Adrenal gland (tissue), 12 donors: ENCODE measurements around the gene ZKSCAN1. TPM values are rescaled to one million over a fixed set of nuclear protein-coding genes. Genes with fewer than 3 reads are reported as not detected.

ENCODE experiments used
- DNase-seq, 7 donors: peaks; one replicate each; pipeline ENCODE4 v3.0.0-alpha.2; 2019 to 2020
- H3K27ac ChIP-seq, 5 donors: fragments of 200-600 bp; sonication (generic) in 4 of 5; 1 replicate in 3 of 5; 2 replicates in 2 of 5; pipeline versions ENCODE4 v1.5.1 to v1.8.0; 2016 to 2020; ENCODE audit warnings: mild to moderate bottlenecking in 1 of 5
- H3K27me3 ChIP-seq: fragments of 200-600 bp; 2 replicates; pipeline ENCODE4 v1.8.0; 2021
- H3K36me3 ChIP-seq, 2 donors: fragments of 200-600 bp; replicated peaks in 1 of 2; 1 replicate in 1 of 2; 2 replicates in 1 of 2; pipeline versions ENCODE4 v1.5.1 to v1.8.0; 2018 to 2022
- H3K4me1 ChIP-seq, 2 donors: fragments of 200-600 bp; replicated peaks in 1 of 2; 1 replicate in 1 of 2; 2 replicates in 1 of 2; pipeline versions ENCODE4 v1.5.1 to v1.8.0; 2018 to 2021
- H3K4me3 ChIP-seq, 4 donors: fragments of 200-600 bp; sonication (generic) in 3 of 4; one replicate each; pipeline ENCODE4 v1.5.1; 2016 to 2018
- H3K9me3 ChIP-seq, 3 donors: fragments of 200-600 bp; sonication (generic) in 1 of 3; replicated peaks in 1 of 3; 1 replicate in 2 of 3; 2 replicates in 1 of 3; pipeline versions ENCODE4 v1.5.1 to v1.8.0; 2016 to 2021
- CTCF ChIP-seq, 6 experiments: fragments of 450-650 bp in 4 of 6; fragments of 200-600 bp in 2 of 6; sonication (generic) in 1 of 6; IDR thresholded peaks; 1 replicate in 5 of 6; 2 replicates in 1 of 6; pipeline versions ENCODE4 v1.5.1 to v1.8.0; 2016 to 2021; ENCODE audit warnings: antibody characterized with exemption in 6 of 6, mild to moderate bottlenecking in 2 of 6, moderate library complexity in 1 of 6
- POLR2A ChIP-seq, 2 donors: fragments of 450-650 bp; IDR thresholded peaks; one replicate each; pipeline ENCODE4 v1.6.1; 2017; ENCODE audit warnings: antibody characterized with exemption in 2 of 2, mild to moderate bottlenecking in 2 of 2, moderate library complexity in 1 of 2
- WGBS, 4 donors: extraction: QIAGEN DNeasy Blood & Tissue Kit in 2 of 4; methylation state at CpG; one replicate each; pipeline versions ENCODE4 v1.1.5 to v1.1.7; 2013 to 2017; 5-methylcytosine and 5-hydroxymethylcytosine counted together
- intact Hi-C, 2 donors: fragments of 100-400 bp; cut with DNase I; formaldehyde crosslinking; loops; one replicate each; pipeline versions ENCODE4 v1.14.1 to v1.15.0; 2022 to 2023
- polyA plus RNA-seq, 3 donors: library from polyadenylated mRNA; stranded (reverse); fragments of 200-250 nt in 2 of 3; fragments of 350-450 nt in 1 of 3; fragmentation: Illumina TruSeq in 1 of 3; extraction: RNeasy Lipid Tissue Mini Kit (QIAGEN cat#74804) in 1 of 3; gene quantifications; one replicate each; pipeline ENCODE4 v1.2.3, GENCODE V29; 2013 to 2014
- total RNA-seq, 9 donors: library from RNA; depleted of rRNA in 4 of 9; stranded (reverse); fragments of >200 nt in 4 of 9; fragments of 120-200 nt in 1 of 9; fragmentation: NEBNext Ultra II Directional in 1 of 9; extraction: Animal tissue kit (Norgen Biotek cat#: 25700) in 1 of 9; gene quantifications; one replicate each; pipeline versions ENCODE4 v1.1.0 to v1.2.4, GENCODE V29; 2013 to 2023
- donor health status: healthy with polysubstance abuse.
- donor health status: Bipolar disorder and iron deficiency.
- donor health status: DM: yes; HTN: yes; CAD: no.
- donor health status: DM: no; HTN: no; CAD: no.
- donor health status: DM: no; HTN: no; CAD: no.
- donor health status: DM: yes; HTN: yes; CAD: no.

ZKSCAN1 gene
- total and polyA plus RNA-seq, 12 donors = 20.3 to 134 (median 48.9) TPM

DNA sequence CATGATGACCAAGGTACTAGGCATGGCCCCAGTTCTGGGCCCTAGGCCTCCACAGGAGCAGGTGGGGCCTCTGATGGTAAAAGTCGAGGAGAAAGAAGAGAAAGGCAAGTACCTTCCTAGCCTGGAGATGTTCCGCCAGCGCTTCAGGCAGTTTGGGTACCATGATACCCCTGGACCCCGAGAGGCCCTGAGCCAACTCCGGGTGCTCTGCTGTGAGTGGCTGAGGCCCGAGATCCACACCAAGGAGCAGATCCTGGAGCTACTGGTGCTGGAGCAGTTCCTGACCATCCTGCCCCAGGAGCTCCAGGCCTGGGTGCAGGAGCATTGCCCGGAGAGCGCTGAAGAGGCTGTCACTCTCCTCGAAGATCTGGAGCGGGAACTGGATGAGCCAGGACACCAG, 41.6 kb downstream of the ZKSCAN1 start:
- WGBS, 4 donors = 89 to 93% (median 91%) methylated on average over 7 to 10 of the region's 10 CpGs
- H3K27ac ChIP-seq = no peak overlapping the region
- H3K4me3 ChIP-seq = no peak overlapping the region
- no peaks in the 10 kb centered on the region for H3K27me3 ChIP-seq
- DNase-seq = no peak
- intact Hi-C loops = loop anchor here in 1 of 2 donors (10.0 kb wide), 1 partner anchor 62 kb away; no protein-coding TSS in a partner anchor
- peaks cover 0 to 39% of the 10 kb centered on the region in 2 donors for H3K36me3 ChIP-seq
- no peaks in the 10 kb centered on the region for H3K4me1 ChIP-seq
- H3K9me3 ChIP-seq = no peaks in the 10 kb centered on the region
- TF ChIP-seq POLR2A (IDR thresholded peaks at IDR 0.05) (no peak), CTCF (IDR thresholded peaks at IDR 0.05) (no peak)

DNA sequence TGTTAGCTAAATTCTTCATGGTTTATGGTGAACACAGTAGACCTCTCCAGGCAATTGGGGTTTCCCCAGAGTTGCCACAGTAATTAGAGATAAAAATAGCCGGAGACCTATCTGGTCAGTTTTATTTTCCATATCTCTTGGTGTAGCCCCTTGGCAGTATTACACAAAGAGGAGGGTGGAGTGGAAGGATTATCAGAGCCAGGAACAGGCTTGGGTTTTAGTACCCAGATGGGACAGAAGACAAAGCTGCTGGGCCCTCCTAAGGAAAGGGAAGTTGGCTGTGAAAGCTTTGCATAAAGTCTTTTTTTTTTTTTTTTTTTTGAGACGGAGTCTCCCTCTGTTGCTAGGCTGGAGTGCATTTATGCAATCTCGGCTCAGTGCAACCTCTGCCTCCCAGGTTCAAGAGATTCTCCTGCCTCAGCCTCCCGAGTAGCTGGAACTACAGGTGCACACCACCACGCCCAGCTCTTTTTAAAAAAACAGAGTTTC, 43.9 kb downstream of the ZKSCAN1 start:
- intact Hi-C loops = loop anchor here in 1 of 2 donors (10.0 kb wide), 1 partner anchor 64 kb away; no protein-coding TSS in a partner anchor
- 87 to 90% (median 88%) methylated on average over 5 of the region's 5 CpGs for WGBS, 4 donors
- Histone ChIP-seq H3K4me1 (no peaks in the 10 kb centered on the region), H3K27ac (no peak overlapping the region), H3K4me3 (no peak overlapping the region), H3K27me3 (no peaks in the 10 kb centered on the region), H3K9me3 (no peaks in the 10 kb centered on the region), H3K36me3 (peaks cover 0 to 57% of the 10 kb centered on the region in 2 donors)
- TF ChIP-seq POLR2A (IDR thresholded peaks at IDR 0.05) (no peak), CTCF (IDR thresholded peaks at IDR 0.05) (no peak)
- no peak for DNase-seq

GRCh38 chr7:100061518-100062193, 46.3 kb downstream of the ZKSCAN1 start:
- intact Hi-C loops = no loop called here
- no peak overlapping the region for H3K27ac ChIP-seq
- no peak overlapping the region for H3K4me3 ChIP-seq
- TF ChIP-seq POLR2A (IDR thresholded peaks at IDR 0.05) (no peak), CTCF (IDR thresholded peaks at IDR 0.05) (no peak)
- DNase-seq = no peak
- H3K36me3 ChIP-seq = peaks cover 0 to 62% of the 10 kb centered on the region in 2 donors
- H3K4me1 ChIP-seq = peaks cover 6 to 16% of the 10 kb centered on the region in 2 donors
- 94 to 98% (median 96%) methylated on average over 11 of the region's 11 CpGs for WGBS, 4 donors
- no peaks in the 10 kb centered on the region for H3K9me3 ChIP-seq
- H3K27me3 ChIP-seq = no peaks in the 10 kb centered on the region

DNA sequence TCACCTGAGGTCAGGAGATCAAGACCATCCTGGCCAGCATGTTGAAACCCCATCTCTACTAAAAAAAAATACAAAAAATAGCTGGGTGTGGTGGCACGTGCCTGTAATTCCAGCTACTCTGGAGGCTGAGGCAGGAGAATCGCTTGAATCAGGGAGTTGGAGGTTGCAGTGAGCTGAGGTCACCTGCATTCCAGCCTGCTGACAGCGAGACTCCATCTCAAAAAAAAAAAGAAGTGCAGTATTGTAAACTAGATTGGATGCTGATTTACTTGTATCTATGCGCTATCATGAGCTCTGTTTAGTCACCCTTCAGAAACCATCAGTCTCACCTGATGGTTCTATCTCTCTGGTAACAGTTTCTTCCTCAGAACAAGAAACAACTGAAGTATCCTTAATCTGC, 48.0 kb downstream of the ZKSCAN1 start:
- Histone ChIP-seq H3K9me3 (no peaks in the 10 kb centered on the region), H3K36me3 (peaks cover 0 to 50% of the 10 kb centered on the region in 2 donors), H3K4me3 (no peak overlapping the region), H3K27me3 (no peaks in the 10 kb centered on the region), H3K4me1 (peaks cover 6 to 16% of the 10 kb centered on the region in 2 donors), H3K27ac (no peak overlapping the region)
- 93 to 100% (median 95%) methylated on average over 4 of the region's 4 CpGs for WGBS, 4 donors
- no peak for DNase-seq
- TF ChIP-seq CTCF (IDR thresholded peaks at IDR 0.05) = no peak
- TF ChIP-seq POLR2A (IDR thresholded peaks at IDR 0.05) = no peak
- intact Hi-C loops = no loop called here
